CD4-positive, alpha-beta T cell treated with Interferon alpha-2 for 1 hour (primary cell): ENCODE measurements around the gene PRSS33.

ENCODE experiments used
- DNase-seq, 2 donors: peaks; one replicate each; pipeline ENCODE4 v3.0.0-alpha.2; 2020 to 2022

The PRSS33 gene

DNA sequence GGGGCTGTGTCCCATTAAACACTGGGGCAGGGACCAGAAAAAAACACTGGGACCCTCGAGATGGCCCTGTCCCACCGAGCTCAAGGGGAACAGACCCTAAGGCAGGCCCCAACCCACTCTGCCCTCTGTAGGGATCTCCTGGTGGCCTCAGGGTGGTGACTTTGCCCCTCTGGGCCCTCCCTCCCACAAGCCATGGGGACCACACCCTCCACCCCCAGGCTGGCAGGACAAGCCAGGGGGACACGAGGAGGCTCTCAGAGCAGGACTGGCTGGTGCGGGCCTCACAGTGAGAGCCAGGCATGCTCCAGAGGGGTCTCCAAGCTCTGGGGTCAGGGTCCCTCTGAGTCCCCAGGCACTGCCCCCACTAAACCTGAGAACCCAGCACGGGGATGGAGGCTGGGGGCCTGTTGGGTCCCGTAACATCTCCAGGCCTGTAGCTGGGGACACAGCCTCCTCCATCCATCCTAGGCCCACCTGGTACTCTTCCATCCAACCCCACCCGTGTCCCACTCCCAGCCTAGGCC is 49.4 kb downstream of the PRSS33 start:
- DNase-seq = no peak

DNA sequence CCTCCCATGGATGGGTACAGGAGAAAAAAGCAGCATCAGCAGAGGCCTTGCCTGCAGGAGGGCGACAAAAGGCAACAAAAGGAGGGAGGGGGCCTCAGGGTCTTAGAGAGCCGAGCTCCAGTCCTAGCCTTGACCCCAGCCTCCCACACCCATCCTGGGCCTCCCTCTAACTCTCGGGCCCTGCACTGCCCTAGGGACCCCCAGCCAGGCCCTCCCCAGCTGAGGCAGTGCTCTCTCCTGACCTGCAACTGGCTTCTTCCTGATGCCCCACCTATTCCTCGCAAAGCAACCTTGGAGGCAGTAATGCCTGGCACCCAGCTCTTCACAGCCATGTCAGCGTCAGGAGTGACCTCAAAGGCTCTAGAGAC is 50.1 kb downstream of the PRSS33 start:
- no peak for DNase-seq

DNA sequence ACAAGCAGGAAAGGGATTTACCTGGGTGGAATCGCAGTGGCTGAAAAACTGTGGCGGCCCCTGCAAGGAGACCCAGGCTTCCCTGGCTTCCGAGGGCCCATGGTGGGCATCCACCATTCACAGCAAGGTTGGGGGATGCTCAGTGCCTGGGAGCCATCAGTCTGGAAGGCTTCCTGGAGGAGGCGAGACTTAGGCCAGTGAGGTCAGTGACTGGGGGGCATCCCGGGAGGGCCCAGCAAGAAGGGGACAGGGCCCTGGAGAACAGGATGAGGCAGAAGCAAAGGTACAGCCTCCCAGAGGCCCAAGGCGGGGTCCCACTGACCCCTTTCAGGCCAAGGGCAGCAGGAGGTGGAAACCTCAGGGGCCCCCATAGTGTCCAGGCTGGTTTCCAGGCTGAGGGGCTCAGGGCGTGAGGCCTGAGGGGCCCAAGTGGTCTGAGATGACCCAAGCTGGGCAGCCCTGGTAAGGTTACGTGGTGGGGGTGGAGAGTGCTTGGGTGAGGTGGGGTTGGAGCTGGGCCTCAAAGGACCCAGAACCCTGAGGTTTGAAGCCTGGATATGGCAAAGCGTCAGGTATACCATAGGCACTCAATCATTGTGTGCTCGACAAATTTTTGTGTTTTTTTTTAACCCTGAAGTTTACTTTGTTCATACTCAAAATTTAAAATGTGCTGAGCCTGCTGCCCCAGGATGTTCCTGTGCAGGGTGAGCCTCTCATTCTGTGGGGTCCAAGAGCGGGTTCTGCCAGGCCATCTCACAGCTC is 50.7 kb downstream of the PRSS33 start:
- DNase-seq = no peak

DNA sequence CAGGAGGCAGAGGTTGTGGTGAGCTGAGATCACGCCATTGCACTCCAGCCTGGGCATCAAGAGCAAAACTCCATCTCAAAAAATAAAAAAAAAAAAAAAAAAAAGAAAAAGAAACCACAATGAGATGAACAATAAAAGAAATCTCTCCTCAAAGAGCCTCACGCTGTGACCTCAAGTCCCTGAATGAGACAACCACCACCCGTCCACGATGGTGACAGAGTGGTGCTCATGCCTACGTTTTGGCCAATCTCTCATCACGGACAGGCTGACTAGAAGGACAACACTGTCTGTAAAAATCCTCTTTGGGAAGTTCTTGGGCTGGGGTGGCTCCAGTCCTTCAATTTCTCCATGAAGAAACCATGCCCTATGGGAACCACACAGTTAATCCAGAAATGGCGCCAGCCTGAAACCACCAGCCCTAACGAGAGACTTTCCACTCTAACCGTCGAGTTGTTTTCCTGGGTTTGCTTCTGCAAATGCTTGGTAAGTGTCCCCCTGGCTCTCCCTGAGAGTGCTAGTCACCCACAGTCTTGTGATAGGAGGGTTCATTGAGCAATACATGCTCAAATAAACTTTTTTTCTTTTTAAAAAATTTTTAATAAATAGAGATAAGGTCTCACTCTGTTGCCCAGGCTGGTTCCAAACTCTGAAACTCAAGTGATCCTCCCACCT is 52.4 kb downstream of the PRSS33 start:
- DNase-seq = no peak
